Stomach smooth muscle (tissue), 2 donors: ENCODE measurements around the gene MAZ.

Experiments used
- H3K27ac ChIP-seq: one replicate; pipeline ENCODE4 v1.7.0; 2013; ENCODE audit warnings: mild to moderate bottlenecking, low read length, inconsistent platforms
- H3K27me3 ChIP-seq, 2 donors: one replicate each; pipeline ENCODE4 v1.7.0; 2013; ENCODE audit warnings: low read length in 2 of 2; ENCODE audit not compliant: insufficient read depth in 2 of 2, control insufficient read depth in 1 of 2
- H3K36me3 ChIP-seq, 2 donors: one replicate each; pipeline ENCODE4 v1.7.0; 2013; ENCODE audit warnings: low read length in 2 of 2; ENCODE audit not compliant: control insufficient read depth in 2 of 2, insufficient read depth in 2 of 2
- H3K4me1 ChIP-seq: one replicate; pipeline ENCODE4 v1.7.0; 2013; ENCODE audit warnings: low read length; ENCODE audit not compliant: control insufficient read depth, insufficient read depth
- H3K4me3 ChIP-seq, 2 donors: one replicate each; pipeline ENCODE4 v1.7.0; 2013; ENCODE audit warnings: low read length in 2 of 2
- H3K9ac ChIP-seq, 2 donors: one replicate each; pipeline ENCODE4 v1.7.0; 2013; ENCODE audit warnings: low read length in 2 of 2, mild to moderate bottlenecking in 1 of 2
- H3K9me3 ChIP-seq, 2 donors: one replicate each; pipeline ENCODE4 v1.7.0; 2013; ENCODE audit warnings: low read length in 2 of 2; ENCODE audit not compliant: control insufficient read depth in 2 of 2
- donor health status: healthy.
- donor health status: Pancreatic carcinoma.

Gene MAZ

GRCh38 chr16:29810699-29811169, 4.4 kb downstream of the MAZ start:
- Histone ChIP-seq H3K4me3 (peak overlapping the region in 1 of 2 donors; percentile 82), H3K36me3 (no peaks in the 10 kb centered on the region), H3K27ac (peak overlapping the region; percentile 92), H3K9me3 (no peaks in the 10 kb centered on the region), H3K9ac (peak overlapping the region in 1 of 2 donors; percentile 47), H3K4me1 (peaks cover 80% of the 10 kb centered on the region), H3K27me3 (no peaks in the 10 kb centered on the region)

- no peaks in the 10 kb centered on the region for H3K9me3 ChIP-seq
- H3K9ac ChIP-seq, result peak overlapping the region; percentile 63 to 78
- H3K4me3 ChIP-seq, result peak overlapping the region; percentile 82 to 83
- H3K4me1 ChIP-seq, result peaks cover 80% of the 10 kb centered on the region
- H3K36me3 ChIP-seq, result no peaks in the 10 kb centered on the region
- H3K27ac ChIP-seq, result peak overlapping the region; percentile 92
- no peaks in the 10 kb centered on the region for H3K27me3 ChIP-seq
Observed at GRCh38 chr16:29811170-29811895, 5.0 kb downstream of the MAZ start.

- peaks cover 86% of the 10 kb centered on the region for H3K4me1 ChIP-seq
- H3K27ac ChIP-seq, result peak within 1 kb of the TSS; percentile 92
- peak within 1 kb of the TSS; percentile 63 to 80 for H3K9ac ChIP-seq
- no peaks in the 10 kb centered on the region for H3K36me3 ChIP-seq
- H3K9me3 ChIP-seq, result no peaks in the 10 kb centered on the region
- H3K27me3 ChIP-seq, result no peaks in the 10 kb centered on the region
- peak within 1 kb of the TSS; percentile 82 to 83 for H3K4me3 ChIP-seq
Observed at GRCh38 chr16:29811896-29812665, 5.8 kb downstream of the MAZ start, which contains the start of gene PRRT2. Gene PRRT2 (plus strand): TSS chr16:29812193. CDS start chr16:29813055, 862 bp downstream.

GRCh38 chr16:29812754-29813643, 6.7 kb downstream of the MAZ start:
- peak overlapping the region; percentile 92 for H3K27ac ChIP-seq
- H3K27me3 ChIP-seq, result no peaks in the 10 kb centered on the region
- peaks cover 0 to under 1% of the 10 kb centered on the region in 2 donors for H3K36me3 ChIP-seq
- H3K9ac ChIP-seq, result peak overlapping the region; percentile 63 to 80
- peak overlapping the region; percentile 82 to 83 for H3K4me3 ChIP-seq
- no peaks in the 10 kb centered on the region for H3K9me3 ChIP-seq
- peaks cover 81% of the 10 kb centered on the region for H3K4me1 ChIP-seq

GRCh38 chr16:29813644-29814562, 7.6 kb downstream of the MAZ start:
- Histone ChIP-seq H3K9ac (no peak overlapping the region), H3K4me1 (peaks cover 73% of the 10 kb centered on the region), H3K27me3 (no peaks in the 10 kb centered on the region), H3K9me3 (no peaks in the 10 kb centered on the region), H3K4me3 (peak overlapping the region; percentile 26 to 40), H3K27ac (peak overlapping the region; percentile 92), H3K36me3 (peaks cover 0 to 2% of the 10 kb centered on the region in 2 donors)

GRCh38 chr16:29814592-29814991, 8.3 kb downstream of the MAZ start:
- Histone ChIP-seq H3K4me1 (peaks cover 71% of the 10 kb centered on the region), H3K27ac (peak overlapping the region; percentile 92), H3K9me3 (no peaks in the 10 kb centered on the region), H3K4me3 (peak overlapping the region; percentile 55 to 88), H3K9ac (no peak overlapping the region), H3K36me3 (peaks cover 2 to 6% of the 10 kb centered on the region in 2 donors), H3K27me3 (no peaks in the 10 kb centered on the region)

GRCh38 chr16:29815032-29815721, 8.8 kb downstream of the MAZ start:
- Histone ChIP-seq H3K27me3 (no peaks in the 10 kb centered on the region), H3K36me3 (peaks cover 2 to 7% of the 10 kb centered on the region in 2 donors), H3K4me1 (peaks cover 69% of the 10 kb centered on the region), H3K9me3 (no peaks in the 10 kb centered on the region), H3K27ac (peak overlapping the region; percentile 92), H3K4me3 (peak overlapping the region; percentile 55 to 88), H3K9ac (peak overlapping the region; percentile 34 to 58)

- H3K9me3 ChIP-seq, result no peaks in the 10 kb centered on the region
- H3K27me3 ChIP-seq, result no peaks in the 10 kb centered on the region
- H3K4me1 ChIP-seq, result peaks cover 68% of the 10 kb centered on the region
- peak within 1 kb of the TSS; percentile 92 for H3K27ac ChIP-seq
- peak within 1 kb of the TSS; percentile 76 to 80 for H3K9ac ChIP-seq
- peak within 1 kb of the TSS; percentile 76 to 88 for H3K4me3 ChIP-seq
- H3K36me3 ChIP-seq, result peaks cover 2 to 7% of the 10 kb centered on the region in 2 donors
Observed at GRCh38 chr16:29815793-29816693, 9.7 kb downstream of the MAZ start, which contains the start of gene PAGR1. Gene PAGR1 (plus strand): TSS chr16:29816152. CDS start chr16:29816526, 374 bp downstream.
